Keratinocyte (primary cell): ENCODE data around the gene TSC22D2. TPM values are rescaled to one million over a fixed set of nuclear protein-coding genes. Genes with fewer than 3 reads are reported as not detected.

Experiments used
- DNase-seq: peaks from one replicate; pipeline ENCODE4 v3.0.0-alpha.2; 2011; ENCODE audit warnings: low read depth, missing footprints, low spot score
- FAIRE-seq: peaks from 2 replicates; lab custom pipeline; 2011; peaks lifted over from hg19 to GRCh38; lab: Jason Lieb, UNC
- H2AFZ ChIP-seq: 2 replicates; pipeline ENCODE4 v1.6.0; 2012; ENCODE audit warnings: low read length, control low read depth, inconsistent platforms; ENCODE audit not compliant: control insufficient read depth
- H3K27ac ChIP-seq: 2 replicates; pipeline ENCODE4 v1.5.1; 2011; ENCODE audit warnings: low read length; ENCODE audit not compliant: control insufficient read depth, insufficient read depth
- H3K27me3 ChIP-seq: 3 replicates; pipeline ENCODE4 v1.6.0; 2011; ENCODE audit warnings: low read length; ENCODE audit not compliant: control insufficient read depth, insufficient read depth; ENCODE audit errors: extremely low read depth
- H3K36me3 ChIP-seq, 2 experiments: 2 replicates in 1 of 2; 3 replicates in 1 of 2; pipeline ENCODE4 v1.5.1; 2011; ENCODE audit warnings: low read length in 2 of 2, mild to moderate bottlenecking in 1 of 2; ENCODE audit not compliant: control insufficient read depth in 2 of 2, insufficient read depth in 2 of 2; ENCODE audit errors: extremely low read depth in 1 of 2
- H3K4me1 ChIP-seq: 3 replicates; pipeline ENCODE4 v1.5.1; 2011; ENCODE audit warnings: low read length; ENCODE audit not compliant: control insufficient read depth, insufficient read depth; ENCODE audit errors: extremely low read depth
- H3K4me2 ChIP-seq: 3 replicates; pipeline ENCODE4 v1.6.0; 2011; ENCODE audit warnings: low read depth, low read length; ENCODE audit not compliant: control insufficient read depth, insufficient read depth; ENCODE audit errors: extremely low read depth
- H3K4me3 ChIP-seq, 3 experiments: fragments of 200-600 bp in 1 of 3; sonication (generic) in 1 of 3; 2 replicates in 2 of 3; 3 replicates in 1 of 3; pipeline ENCODE4 v1.5.1; 2011 to 2016; ENCODE audit warnings: low read length in 3 of 3, mild to moderate bottlenecking in 3 of 3, control low read depth in 2 of 3, inconsistent platforms in 1 of 3, low read depth in 1 of 3, mixed read lengths in 1 of 3, mixed run types in 1 of 3, moderate library complexity in 1 of 3; ENCODE audit not compliant: control insufficient read depth in 2 of 3, insufficient read depth in 2 of 3; ENCODE audit errors: extremely low read depth in 1 of 3
- H3K79me2 ChIP-seq: 2 replicates; pipeline ENCODE4 v1.6.0; 2012; ENCODE audit warnings: low read length; ENCODE audit not compliant: control insufficient read depth, insufficient read depth
- H3K9ac ChIP-seq: 3 replicates; pipeline ENCODE4 v1.6.0; 2011; ENCODE audit warnings: low read length; ENCODE audit not compliant: control insufficient read depth, insufficient read depth; ENCODE audit errors: extremely low read depth
- H3K9me1 ChIP-seq: 3 replicates; pipeline ENCODE4 v1.6.0; 2011; ENCODE audit warnings: low read length; ENCODE audit not compliant: control insufficient read depth, insufficient read depth; ENCODE audit errors: extremely low read depth
- H3K9me3 ChIP-seq: 2 replicates; pipeline ENCODE4 v1.5.1; 2012; ENCODE audit warnings: low read depth, low read length; ENCODE audit not compliant: control insufficient read depth
- H4K20me1 ChIP-seq: 3 replicates; pipeline ENCODE4 v1.6.0; 2011; ENCODE audit warnings: low read length; ENCODE audit not compliant: control insufficient read depth, insufficient read depth; ENCODE audit errors: extremely low read depth
- EZH2 ChIP-seq: IDR thresholded peaks from one replicate; pipeline ENCODE4 v1.6.1; 2012; ENCODE audit warnings: inconsistent platforms, mild to moderate bottlenecking, low read length, moderate library complexity
- dilution Hi-C: fragments of 300-500 bp; cut with MboI; formaldehyde crosslinking; loops from one replicate; pipeline ENCODE4 v1.7.0; 2020; ENCODE audit warnings: low sequenced_read_pairs; ENCODE audit not compliant: extremely low pct_ligation_motif_present
- polyA plus RNA-seq, 5 experiments: library from polyadenylated mRNA; depleted of rRNA in 3 of 5; stranded (reverse) in 3 of 5; stranded (forward) in 1 of 5; unstranded in 1 of 5; fragments of >200 nt; gene quantifications; 1 replicate in 1 of 5; 2 replicates in 3 of 5; 3 replicates in 1 of 5; pipeline versions ENCODE4 v1.2.1 to v1.2.3, GENCODE V29; 2011 to 2012; ENCODE audit warnings: missing spikeins in 2 of 5, low read depth in 1 of 5, low replicate concordance in 1 of 5
- TF ChIP-seq, protein P1 (sequence below), 3 experiments: IDR thresholded peaks in 1 of 3; conservative IDR thresholded peaks in 1 of 3; optimal IDR thresholded peaks in 1 of 3; 2 replicates in 2 of 3; 3 replicates in 1 of 3; pipeline versions ENCODE3 to v1.5.1; 2011; ENCODE audit warnings: low read length in 3 of 3, mild to moderate bottlenecking in 3 of 3, moderate library complexity in 2 of 3, control low read depth in 1 of 3, inconsistent platforms in 1 of 3; ENCODE audit not compliant: insufficient read depth in 2 of 3; ENCODE audit errors: extremely low read depth in 1 of 3

TSC22D2 gene
- polyA plus RNA-seq, 1 donor (not counting 4 experiments of a cell fraction or from before 2014, with no cell fraction given), result 22.3 TPM

GRCh38 chr3:150453353-150453752, 45.3 kb downstream of the TSC22D2 start:
- FAIRE-seq (no peak), DNase-seq (no peak)
- Histone ChIP-seq H3K4me1 (peaks cover 22% of the 10 kb centered on the region), H3K9ac (no peak overlapping the region), H3K79me2 (peaks cover 55% of the 10 kb centered on the region), H3K9me1 (no peaks in the 10 kb centered on the region), H3K4me2 (no peak overlapping the region), H4K20me1 (no peaks in the 10 kb centered on the region), H3K36me3 (peaks cover 4 to 5% of the 10 kb centered on the region in 2 experiments), H3K4me3 (no peak overlapping the region), H3K27me3 (no peaks in the 10 kb centered on the region), H3K9me3 (no peaks in the 10 kb centered on the region), H3K27ac (no peak overlapping the region), H2AFZ (no peak overlapping the region)
- dilution Hi-C loops, result no loop called here
- TF ChIP-seq EZH2, result no peak
- TF ChIP-seq, protein P1, sequence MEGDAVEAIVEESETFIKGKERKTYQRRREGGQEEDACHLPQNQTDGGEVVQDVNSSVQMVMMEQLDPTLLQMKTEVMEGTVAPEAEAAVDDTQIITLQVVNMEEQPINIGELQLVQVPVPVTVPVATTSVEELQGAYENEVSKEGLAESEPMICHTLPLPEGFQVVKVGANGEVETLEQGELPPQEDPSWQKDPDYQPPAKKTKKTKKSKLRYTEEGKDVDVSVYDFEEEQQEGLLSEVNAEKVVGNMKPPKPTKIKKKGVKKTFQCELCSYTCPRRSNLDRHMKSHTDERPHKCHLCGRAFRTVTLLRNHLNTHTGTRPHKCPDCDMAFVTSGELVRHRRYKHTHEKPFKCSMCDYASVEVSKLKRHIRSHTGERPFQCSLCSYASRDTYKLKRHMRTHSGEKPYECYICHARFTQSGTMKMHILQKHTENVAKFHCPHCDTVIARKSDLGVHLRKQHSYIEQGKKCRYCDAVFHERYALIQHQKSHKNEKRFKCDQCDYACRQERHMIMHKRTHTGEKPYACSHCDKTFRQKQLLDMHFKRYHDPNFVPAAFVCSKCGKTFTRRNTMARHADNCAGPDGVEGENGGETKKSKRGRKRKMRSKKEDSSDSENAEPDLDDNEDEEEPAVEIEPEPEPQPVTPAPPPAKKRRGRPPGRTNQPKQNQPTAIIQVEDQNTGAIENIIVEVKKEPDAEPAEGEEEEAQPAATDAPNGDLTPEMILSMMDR (optimal IDR thresholded peaks at IDR 0.05 in 1 of 3, IDR thresholded peaks at IDR 0.05 in 1 of 3, conservative IDR thresholded peaks at IDR 0.05 in 1 of 3; ENCODE audit: extremely low read depth in 1 of 3, insufficient read depth in 2 of 3, low read length in 3 of 3), result no peak

DNA sequence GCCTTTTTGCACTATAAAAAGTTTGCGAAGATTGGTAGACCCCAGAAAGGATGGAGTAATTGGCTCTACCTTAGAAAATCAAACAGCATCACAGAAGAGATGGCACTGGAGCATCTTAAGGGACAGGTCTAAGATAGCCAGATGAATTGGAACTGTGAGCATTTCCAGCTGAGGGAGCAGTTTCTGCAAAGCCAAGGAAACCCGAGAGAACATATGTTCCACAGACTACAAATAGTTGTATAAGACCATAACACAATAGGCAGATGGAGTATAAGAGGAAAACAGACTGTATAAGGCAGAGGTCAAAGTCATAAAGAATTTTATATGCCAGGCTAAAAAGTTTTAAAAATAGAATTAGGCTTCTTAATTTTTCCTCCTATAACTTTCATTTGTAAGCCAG, 46.0 kb downstream of the TSC22D2 start:
- dilution Hi-C loops, result no loop called here
- no peak overlapping the region for H3K9ac ChIP-seq
- H4K20me1 ChIP-seq, result no peaks in the 10 kb centered on the region
- H3K79me2 ChIP-seq, result peaks cover 55% of the 10 kb centered on the region
- H2AFZ ChIP-seq, result no peak overlapping the region
- H3K27me3 ChIP-seq, result no peaks in the 10 kb centered on the region
- FAIRE-seq (no peak), DNase-seq (no peak)
- H3K4me1 ChIP-seq, result peaks cover 16% of the 10 kb centered on the region
- H3K4me2 ChIP-seq, result no peak overlapping the region
- no peaks in the 10 kb centered on the region for H3K9me3 ChIP-seq
- H3K9me1 ChIP-seq, result no peaks in the 10 kb centered on the region
- H3K27ac ChIP-seq, result no peak overlapping the region
- TF ChIP-seq, protein P1 (optimal IDR thresholded peaks at IDR 0.05 in 1 of 3, IDR thresholded peaks at IDR 0.05 in 1 of 3, conservative IDR thresholded peaks at IDR 0.05 in 1 of 3; ENCODE audit: extremely low read depth in 1 of 3, insufficient read depth in 2 of 3, low read length in 3 of 3), result no peak
- no peak for TF ChIP-seq EZH2
- H3K36me3 ChIP-seq, result peaks cover 7 to 10% of the 10 kb centered on the region in 2 experiments
- no peak overlapping the region for H3K4me3 ChIP-seq
